ENCODE measurements around the gene GRM4. TPM values are rescaled to one million over a fixed set of nuclear protein-coding genes. Genes with fewer than 3 reads are reported as not detected.

Gene GRM4
- total and polyA plus RNA-seq, 2 experiments from 2014 or later = 0.10 to 0.22 TPM

DNA sequence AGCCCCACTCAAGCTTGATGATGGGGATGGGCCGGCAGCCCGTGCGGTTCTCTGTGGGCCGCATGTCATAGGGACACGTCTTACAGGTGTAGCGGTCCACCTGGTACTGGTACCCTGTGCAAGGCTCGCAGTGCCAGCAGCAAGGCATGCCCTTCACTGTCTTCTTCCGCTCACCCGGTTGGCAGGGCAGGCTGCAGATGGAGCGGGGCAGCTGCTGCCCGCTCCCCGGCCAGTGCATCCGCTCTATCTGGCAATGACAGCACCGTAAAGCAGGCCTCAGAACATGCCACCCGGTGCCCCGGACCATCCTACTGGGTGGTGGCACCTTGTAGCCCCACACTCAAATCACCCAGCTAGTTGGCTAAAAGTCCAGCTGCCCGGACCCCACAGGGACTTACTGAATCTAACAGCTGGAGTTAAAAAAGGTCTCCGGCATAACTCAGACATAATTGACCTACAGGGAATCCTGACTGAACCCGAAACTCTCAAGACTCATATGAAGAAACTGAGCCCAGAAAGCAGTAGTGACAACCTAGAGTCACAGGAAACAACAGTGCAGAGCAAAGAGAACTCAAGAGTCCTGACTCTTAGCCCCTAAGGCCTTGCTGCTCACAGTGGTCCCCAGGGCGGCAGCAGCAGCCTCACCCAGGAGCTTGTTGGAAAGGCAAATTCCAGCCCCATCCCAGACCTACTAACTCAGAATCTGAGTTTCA is 109.4 kb downstream of the GRM4 start:
- Histone ChIP-seq H3K27me3 (replicated peaks; ENCODE audit: insufficient read depth) (peaks cover 3% of the 10 kb centered on the region; the same call in 1 of the 2 replicates), H3K79me2 (ENCODE audit: insufficient read depth) (no peaks in the 10 kb centered on the region), H3K4me2 (ENCODE audit: unreplicated experiment) (no peak overlapping the region), H4K20me1 (ENCODE audit: insufficient read depth) (no peaks in the 10 kb centered on the region), H3K4me3 (no peak overlapping the region), H3K36me3 (ENCODE audit: low read depth) (no peaks in the 10 kb centered on the region), H3K4me1 (ENCODE audit: insufficient read depth) (no peaks in the 10 kb centered on the region), H3K9me2 (ENCODE audit: insufficient read depth) (no peaks in the 10 kb centered on the region), H3K9me3 (ENCODE audit: low read depth) (no peaks in the 10 kb centered on the region), H3F3A (ENCODE audit: insufficient read depth) (no peaks in the 10 kb centered on the region), H2AFZ (no peak overlapping the region), H3K27ac (no peak overlapping the region), H3K9ac (no peak overlapping the region)
- in situ Hi-C loops (cut with MboI) = loop anchor here (25.0 kb wide), 1 partner anchor 449 kb away; the partner anchor contains the start of gene BAK1
- 87 to 88% methylated on average over 20 of the region's 20 CpGs for WGBS, 2 experiments (ENCODE audit: low coverage in 1 of 2, low lambda C conversion rate in 2 of 2, missing lambda C conversion rate in 2 of 2)
- TF ChIP-seq EZH2phosphoT487 (IDR thresholded peaks at IDR 0.05; ENCODE audit: insufficient read depth, low read depth) = no peak
- no peak for TF ChIP-seq EZH2 (IDR thresholded peaks at IDR 0.05; ENCODE audit: insufficient read depth, poor library complexity, severe bottlenecking)
- DNase-seq = no peak

DNA sequence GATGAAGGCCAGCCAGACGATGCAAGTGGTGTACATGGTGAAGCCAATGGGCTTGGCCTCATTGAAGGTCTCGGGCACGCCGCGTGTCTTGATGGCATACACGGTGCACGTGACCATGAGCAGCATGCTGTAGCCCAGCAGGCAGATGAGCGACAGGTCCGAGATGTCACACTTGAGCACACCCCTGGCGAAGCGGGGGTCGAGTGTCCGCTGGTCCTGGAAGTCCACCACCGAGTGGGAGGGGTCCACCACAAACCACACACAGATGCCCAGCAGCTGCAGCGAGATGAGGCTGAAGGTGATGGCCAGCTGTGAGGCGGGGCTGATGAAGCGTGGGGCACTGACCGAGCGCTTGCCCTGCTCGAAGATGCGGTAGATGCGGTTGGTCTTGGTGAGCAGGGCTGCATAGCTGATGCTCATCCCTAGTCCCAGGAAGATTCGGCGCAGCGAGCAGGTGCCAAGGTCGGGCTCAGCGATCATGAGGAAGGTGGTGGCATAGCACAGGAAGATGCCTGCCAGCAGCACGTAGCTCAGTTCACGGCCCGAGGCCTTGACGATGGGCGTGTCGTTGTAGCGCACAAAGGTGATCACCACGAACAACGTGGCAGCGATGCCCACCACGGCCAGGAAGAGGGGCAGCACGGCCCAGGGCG is 110.1 kb downstream of the GRM4 start:
- Histone ChIP-seq H4K20me1 (ENCODE audit: insufficient read depth) (no peaks in the 10 kb centered on the region), H3K9me3 (ENCODE audit: low read depth) (no peaks in the 10 kb centered on the region), H3K9ac (no peak overlapping the region), H3K4me3 (no peak overlapping the region), H3K79me2 (ENCODE audit: insufficient read depth) (no peaks in the 10 kb centered on the region), H3K36me3 (ENCODE audit: low read depth) (no peaks in the 10 kb centered on the region), H3K27me3 (replicated peaks; ENCODE audit: insufficient read depth) (peaks cover 3% of the 10 kb centered on the region; the same call in 1 of the 2 replicates), H3K27ac (no peak overlapping the region), H2AFZ (no peak overlapping the region), H3K4me2 (ENCODE audit: unreplicated experiment) (no peak overlapping the region), H3K9me2 (ENCODE audit: insufficient read depth) (no peaks in the 10 kb centered on the region), H3K4me1 (ENCODE audit: insufficient read depth) (no peaks in the 10 kb centered on the region), H3F3A (ENCODE audit: insufficient read depth) (no peaks in the 10 kb centered on the region)
- WGBS, 2 experiments (ENCODE audit: low coverage in 1 of 2, low lambda C conversion rate in 2 of 2, missing lambda C conversion rate in 2 of 2) = 80 to 84% methylated on average over 31 to 35 of the region's 40 CpGs
- TF ChIP-seq EZH2 (IDR thresholded peaks at IDR 0.05; ENCODE audit: insufficient read depth, poor library complexity, severe bottlenecking) (no peak), EZH2phosphoT487 (IDR thresholded peaks at IDR 0.05; ENCODE audit: insufficient read depth, low read depth) (no peak)
- DNase-seq = no peak
- in situ Hi-C loops (cut with MboI) = loop anchor here (25.0 kb wide), 1 partner anchor 449 kb away; the partner anchor contains the start of gene BAK1

DNA sequence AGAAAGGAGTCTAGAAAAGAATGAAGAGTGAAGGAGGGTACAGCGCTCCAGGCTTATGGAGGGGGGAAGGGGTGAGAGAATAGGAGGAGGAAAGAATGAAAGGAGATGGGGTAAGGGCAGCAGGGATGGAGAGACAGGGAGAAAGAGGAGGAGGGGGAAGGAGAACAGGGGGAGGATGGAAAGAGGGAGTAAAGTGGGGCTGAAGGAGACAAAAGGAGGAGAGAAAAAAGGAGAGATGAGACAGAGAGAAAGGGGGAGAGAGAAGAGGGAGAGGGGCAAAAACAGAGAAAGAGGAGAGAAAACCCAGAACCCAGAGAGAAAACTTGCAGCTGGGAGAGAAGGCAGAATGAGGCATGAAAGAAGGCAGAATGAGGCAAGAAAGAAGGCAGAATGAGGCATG is 110.7 kb downstream of the GRM4 start:
- Histone ChIP-seq H3K9me2 (ENCODE audit: insufficient read depth) (no peaks in the 10 kb centered on the region), H4K20me1 (ENCODE audit: insufficient read depth) (no peaks in the 10 kb centered on the region), H3K9ac (no peak overlapping the region), H3K4me1 (ENCODE audit: insufficient read depth) (no peaks in the 10 kb centered on the region), H3K27me3 (replicated peaks; ENCODE audit: insufficient read depth) (peaks cover 3% of the 10 kb centered on the region; the same call in 1 of the 2 replicates), H3F3A (ENCODE audit: insufficient read depth) (no peaks in the 10 kb centered on the region), H3K4me3 (no peak overlapping the region), H3K4me2 (ENCODE audit: unreplicated experiment) (no peak overlapping the region), H2AFZ (no peak overlapping the region), H3K9me3 (ENCODE audit: low read depth) (no peaks in the 10 kb centered on the region), H3K79me2 (ENCODE audit: insufficient read depth) (no peaks in the 10 kb centered on the region), H3K36me3 (ENCODE audit: low read depth) (no peaks in the 10 kb centered on the region), H3K27ac (no peak overlapping the region)
- TF ChIP-seq EZH2 (IDR thresholded peaks at IDR 0.05; ENCODE audit: insufficient read depth, poor library complexity, severe bottlenecking) = no peak
- no peak for TF ChIP-seq EZH2phosphoT487 (IDR thresholded peaks at IDR 0.05; ENCODE audit: insufficient read depth, low read depth)
- in situ Hi-C loops (cut with MboI) = loop anchor here (25.0 kb wide), 1 partner anchor 448 kb away; the partner anchor contains the start of gene BAK1
- DNase-seq = no peak
- WGBS, 2 experiments (ENCODE audit: low coverage in 1 of 2, low lambda C conversion rate in 2 of 2, missing lambda C conversion rate in 2 of 2) = 50 to 60% methylated on average over 1 of the region's 1 CpG

DNA sequence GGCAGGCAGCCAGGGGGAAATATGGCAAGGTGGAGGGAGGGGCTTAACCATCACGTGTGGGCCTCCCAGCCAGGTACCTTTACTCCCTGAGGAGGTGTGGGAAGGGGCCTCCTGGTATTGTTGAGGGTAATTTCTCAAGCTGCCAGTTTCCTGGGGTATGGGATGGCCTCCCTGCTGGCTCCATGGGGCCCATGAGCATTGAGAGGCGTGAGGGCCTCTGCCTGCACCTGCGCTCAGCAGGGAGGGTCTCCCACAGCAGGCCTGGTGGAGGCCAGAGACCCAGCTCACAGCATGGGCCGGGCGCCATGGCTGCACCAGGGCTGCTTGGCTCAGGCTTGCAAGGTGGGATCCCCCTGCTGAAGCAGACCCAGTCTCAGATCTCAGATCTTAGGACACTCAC is 113.0 kb downstream of the GRM4 start:
- TF ChIP-seq EZH2phosphoT487 (IDR thresholded peaks at IDR 0.05; ENCODE audit: insufficient read depth, low read depth) (no peak), EZH2 (IDR thresholded peaks at IDR 0.05; ENCODE audit: insufficient read depth, poor library complexity, severe bottlenecking) (no peak)
- H2AFZ ChIP-seq = no peak overlapping the region
- H3K9me3 ChIP-seq (ENCODE audit: low read depth) = no peaks in the 10 kb centered on the region
- no peaks in the 10 kb centered on the region for H3K36me3 ChIP-seq (ENCODE audit: low read depth)
- WGBS, 2 experiments (ENCODE audit: low coverage in 1 of 2, low lambda C conversion rate in 2 of 2, missing lambda C conversion rate in 2 of 2) = 58 to 71% methylated on average over 5 of the region's 5 CpGs
- no peak overlapping the region for H3K4me3 ChIP-seq
- in situ Hi-C loops (cut with MboI) = loop anchor here (25.0 kb wide), 1 partner anchor 446 kb away; the partner anchor contains the start of gene BAK1
- peaks cover 3% of the 10 kb centered on the region; the same call in 1 of the 2 replicates for H3K27me3 ChIP-seq (replicated peaks; ENCODE audit: insufficient read depth)
- H3K4me1 ChIP-seq (ENCODE audit: insufficient read depth) = no peaks in the 10 kb centered on the region
- no peak overlapping the region for H3K4me2 ChIP-seq (ENCODE audit: unreplicated experiment)
- no peak overlapping the region for H3K9ac ChIP-seq
- H3K9me2 ChIP-seq (ENCODE audit: insufficient read depth) = no peaks in the 10 kb centered on the region
- no peak for DNase-seq
- no peaks in the 10 kb centered on the region for H3K79me2 ChIP-seq (ENCODE audit: insufficient read depth)
- no peak overlapping the region for H3K27ac ChIP-seq
- H4K20me1 ChIP-seq (ENCODE audit: insufficient read depth) = no peaks in the 10 kb centered on the region
- H3F3A ChIP-seq (ENCODE audit: insufficient read depth) = no peaks in the 10 kb centered on the region
